Ascending aorta (tissue), 2 donors: Measurements from ENCODE around the gene OLFML2B. TPM values are rescaled to one million over a fixed set of nuclear protein-coding genes. Genes with fewer than 3 reads are reported as not detected.

Experiments
- DNase-seq, 2 donors: peaks; one replicate each; pipeline ENCODE4 v3.0.0-alpha.2; 2019; ENCODE audit warnings: low spot score in 2 of 2
- H3K27ac ChIP-seq, 2 donors: fragments of 200-600 bp; sonication (generic); one replicate each; pipeline ENCODE4 v1.5.1; 2016 to 2017; ENCODE audit warnings: mild to moderate bottlenecking in 1 of 2
- H3K27me3 ChIP-seq: fragments of 200-600 bp; sonication (generic); one replicate; pipeline ENCODE4 v1.5.1; 2017
- H3K36me3 ChIP-seq, 2 donors: fragments of 200-600 bp; sonication (generic); one replicate each; pipeline ENCODE4 v1.5.1; 2016
- H3K4me1 ChIP-seq, 2 donors: fragments of 200-600 bp; sonication (generic); one replicate each; pipeline ENCODE4 v1.5.1; 2016 to 2017; ENCODE audit warnings: mild to moderate bottlenecking in 1 of 2
- H3K4me3 ChIP-seq, 2 donors: fragments of 200-600 bp; sonication (generic); one replicate each; pipeline ENCODE4 v1.5.1; 2016 to 2017; ENCODE audit warnings: mild to moderate bottlenecking in 1 of 2
- H3K9me3 ChIP-seq, 2 donors: fragments of 200-600 bp; sonication (generic); one replicate each; pipeline ENCODE4 v1.5.1; 2016
- CTCF ChIP-seq, 3 experiments: fragments of 200-600 bp in 2 of 3; fragments of 450-650 bp in 1 of 3; sonication (generic) in 2 of 3; IDR thresholded peaks; one replicate each; pipeline ENCODE4 v1.5.1; 2016 to 2019; ENCODE audit warnings: antibody characterized with exemption in 3 of 3, mild to moderate bottlenecking in 1 of 3, moderate library complexity in 1 of 3
- intact Hi-C: fragments of 100-400 bp; cut with DNase I; formaldehyde crosslinking; loops from one replicate; pipeline ENCODE4 v1.15.1; 2023
- total RNA-seq: library from RNA; depleted of rRNA; stranded (reverse); fragments of >200 nt; gene quantifications from one replicate; pipeline ENCODE4 v1.1.0, GENCODE V29; 2016

OLFML2B gene
- total RNA-seq, 1 donor from 2014 or later: 79.7 TPM

DNA sequence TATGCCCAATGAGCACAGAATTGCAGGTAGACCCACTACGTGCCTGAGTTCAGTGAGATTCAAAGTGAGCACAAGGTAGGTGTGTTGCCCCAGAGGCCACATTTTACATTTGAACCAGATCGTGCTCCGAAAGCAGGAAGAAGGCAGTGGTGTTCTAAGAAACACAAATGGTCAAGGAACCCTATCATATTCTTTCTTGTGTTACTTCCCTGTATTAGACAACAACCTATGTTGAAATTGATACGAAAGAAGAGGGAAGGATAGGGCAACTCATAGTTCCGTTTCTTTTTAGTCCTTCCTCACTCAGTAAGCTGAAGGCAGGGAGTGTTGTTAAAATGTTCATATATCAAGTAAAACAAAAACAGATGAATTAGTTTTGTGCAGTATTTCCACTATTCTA, 33.9 kb downstream of the OLFML2B start:
- H3K36me3 ChIP-seq: peaks cover 11 to 17% of the 10 kb centered on the region in 2 donors

GRCh38 chr1:161989108-161989507, 34.6 kb downstream of the OLFML2B start:
- no peaks in the 10 kb centered on the region for H3K27me3 ChIP-seq
- H3K9me3 ChIP-seq: peaks cover 3 to 7% of the 10 kb centered on the region in 2 donors
- DNase-seq: no peak
- H3K4me3 ChIP-seq: no peak overlapping the region
- peaks cover 0 to 3% of the 10 kb centered on the region in 2 donors for H3K4me1 ChIP-seq
- H3K27ac ChIP-seq: no peak overlapping the region
- intact Hi-C loops: no loop called here
- no peak for TF ChIP-seq CTCF (IDR thresholded peaks at IDR 0.05)
- peaks cover 13 to 21% of the 10 kb centered on the region in 2 donors for H3K36me3 ChIP-seq

More for the DNA sequence above, 33.9 kb downstream of the OLFML2B start:
- no peak for DNase-seq
- no peak overlapping the region for H3K4me3 ChIP-seq
- no peak for TF ChIP-seq CTCF (IDR thresholded peaks at IDR 0.05)
- peaks cover 3 to 7% of the 10 kb centered on the region in 2 donors for H3K9me3 ChIP-seq
- H3K27me3 ChIP-seq: no peaks in the 10 kb centered on the region
- no peak overlapping the region for H3K27ac ChIP-seq
- peaks cover 0 to 3% of the 10 kb centered on the region in 2 donors for H3K4me1 ChIP-seq
- intact Hi-C loops: no loop called here

DNA sequence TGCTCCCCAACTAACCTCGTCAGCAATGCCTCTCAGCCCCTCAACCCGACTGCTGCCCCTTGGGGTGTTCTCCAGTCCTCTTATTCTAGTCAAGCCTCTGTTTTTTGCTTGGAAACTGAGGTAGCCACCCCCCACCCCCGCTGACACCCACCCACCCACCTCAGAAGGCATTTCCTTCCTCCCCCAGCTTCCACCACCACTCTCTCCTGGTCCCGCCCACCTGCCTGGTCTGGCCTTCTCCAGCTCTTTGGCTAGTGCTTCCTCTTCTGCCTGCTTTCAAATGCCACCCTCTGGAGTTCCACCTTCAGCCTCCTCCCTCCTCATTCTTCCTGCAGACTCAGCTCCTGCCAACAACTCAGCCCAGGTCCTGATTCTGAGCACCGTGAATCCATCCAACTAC, 35.3 kb downstream of the OLFML2B start:
- Histone ChIP-seq H3K9me3 (peaks cover 3 to 7% of the 10 kb centered on the region in 2 donors), H3K4me1 (peaks cover 0 to 3% of the 10 kb centered on the region in 2 donors), H3K27ac (no peak overlapping the region), H3K4me3 (no peak overlapping the region), H3K36me3 (peaks cover 14 to 24% of the 10 kb centered on the region in 2 donors), H3K27me3 (no peaks in the 10 kb centered on the region)
- intact Hi-C loops: no loop called here
- TF ChIP-seq CTCF (IDR thresholded peaks at IDR 0.05): no peak
- no peak for DNase-seq

GRCh38 chr1:161987872-161988271, 35.8 kb downstream of the OLFML2B start:
- Histone ChIP-seq H3K4me1 (peaks cover 0 to 3% of the 10 kb centered on the region in 2 donors), H3K36me3 (peaks cover 13 to 20% of the 10 kb centered on the region in 2 donors), H3K27me3 (no peaks in the 10 kb centered on the region), H3K4me3 (no peak overlapping the region), H3K9me3 (peaks cover 3 to 7% of the 10 kb centered on the region in 2 donors), H3K27ac (no peak overlapping the region)
- TF ChIP-seq CTCF (IDR thresholded peaks at IDR 0.05): no peak
- intact Hi-C loops: no loop called here
- no peak for DNase-seq

GRCh38 chr1:161987303-161987702, 36.4 kb downstream of the OLFML2B start:
- Histone ChIP-seq H3K4me1 (peaks cover 0 to 3% of the 10 kb centered on the region in 2 donors), H3K27me3 (no peaks in the 10 kb centered on the region), H3K27ac (no peak overlapping the region), H3K36me3 (peaks cover 13 to 16% of the 10 kb centered on the region in 2 donors), H3K9me3 (peaks cover 3 to 7% of the 10 kb centered on the region in 2 donors), H3K4me3 (no peak overlapping the region)
- no peak for DNase-seq
- intact Hi-C loops: no loop called here
- TF ChIP-seq CTCF (IDR thresholded peaks at IDR 0.05): no peak

- H3K4me1 ChIP-seq: peaks cover 0 to 3% of the 10 kb centered on the region in 2 donors
- H3K27me3 ChIP-seq: no peaks in the 10 kb centered on the region
- intact Hi-C loops: no loop called here
- peaks cover 0 to 7% of the 10 kb centered on the region in 2 donors for H3K9me3 ChIP-seq
- H3K36me3 ChIP-seq: peaks cover 8% of the 10 kb centered on the region in 2 donors
- DNase-seq: no peak
- TF ChIP-seq CTCF (IDR thresholded peaks at IDR 0.05): no peak
- H3K4me3 ChIP-seq: no peak overlapping the region
- no peak overlapping the region for H3K27ac ChIP-seq
Observed at GRCh38 chr1:161986328-161986727, 37.3 kb downstream of the OLFML2B start.
